ENCODE data around the gene PRKCA.

DNA sequence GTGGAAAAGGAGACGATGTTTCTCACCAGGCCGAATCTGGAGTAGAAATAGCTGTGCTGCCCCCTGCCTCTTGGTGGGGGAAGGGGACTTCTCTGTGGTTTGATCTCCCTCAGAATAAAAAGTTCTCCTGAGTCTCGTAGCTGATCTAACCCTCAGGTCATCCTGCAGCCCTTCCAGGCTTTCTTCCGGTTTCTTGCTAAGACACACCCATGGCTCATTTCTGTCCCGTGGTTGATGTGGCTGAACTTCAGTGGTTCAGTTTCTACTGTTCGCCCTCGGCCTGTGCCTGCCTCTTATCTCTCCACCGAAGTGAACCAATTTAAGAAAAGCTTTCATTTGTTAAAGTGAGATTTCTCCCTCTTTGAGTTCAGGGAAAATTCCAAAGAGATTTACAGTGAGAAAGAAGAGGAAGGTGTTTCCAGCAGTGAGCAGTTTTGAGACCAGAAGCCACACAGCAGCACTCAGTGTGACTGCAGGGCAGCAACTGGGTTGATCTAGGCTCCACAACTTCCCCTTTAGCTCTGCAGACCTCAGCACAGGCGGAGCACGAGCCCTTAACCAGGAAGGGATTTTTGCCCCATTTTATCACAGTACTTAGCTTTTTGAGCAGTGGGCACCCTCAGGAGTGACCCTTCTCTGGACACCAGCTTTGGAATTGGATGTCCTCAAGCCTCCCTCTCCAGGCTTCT, 497.6 kb downstream of the PRKCA start:
- no peak for TF ChIP-seq CTCF (IDR thresholded peaks at IDR 0.05; ENCODE audit: insufficient read depth, low read length)
- TF ChIP-seq GABPA (IDR thresholded peaks at IDR 0.05; ENCODE audit: low read depth), result no peak
- TF ChIP-seq SPI1 (IDR thresholded peaks at IDR 0.05; ENCODE audit: borderline replicate concordance, low read depth), result no peak

All from HL-60 (cell line).